Dermis blood vessel endothelial cell (primary cell): ENCODE measurements around the gene NSUN2. TPM values are rescaled to one million over a fixed set of nuclear protein-coding genes. Genes with fewer than 3 reads are reported as not detected.
"Not testable (repeated sequence)": the region's sequence is repeated elsewhere in the genome, so short reads cannot be mapped to it uniquely, and the experiment has no call there.

ENCODE experiments used
- DNase-seq: peaks from one replicate; pipeline ENCODE4 v3.0.0; 2010
- total RNA-seq: library from RNA; depleted of rRNA; stranded (reverse); fragments of >200 nt; gene quantifications from 2 replicates; pipeline ENCODE4 v1.2.3, GENCODE V29; 2014

The NSUN2 gene
- total RNA-seq, 1 donor from 2014 or later: 64.5 TPM

DNA sequence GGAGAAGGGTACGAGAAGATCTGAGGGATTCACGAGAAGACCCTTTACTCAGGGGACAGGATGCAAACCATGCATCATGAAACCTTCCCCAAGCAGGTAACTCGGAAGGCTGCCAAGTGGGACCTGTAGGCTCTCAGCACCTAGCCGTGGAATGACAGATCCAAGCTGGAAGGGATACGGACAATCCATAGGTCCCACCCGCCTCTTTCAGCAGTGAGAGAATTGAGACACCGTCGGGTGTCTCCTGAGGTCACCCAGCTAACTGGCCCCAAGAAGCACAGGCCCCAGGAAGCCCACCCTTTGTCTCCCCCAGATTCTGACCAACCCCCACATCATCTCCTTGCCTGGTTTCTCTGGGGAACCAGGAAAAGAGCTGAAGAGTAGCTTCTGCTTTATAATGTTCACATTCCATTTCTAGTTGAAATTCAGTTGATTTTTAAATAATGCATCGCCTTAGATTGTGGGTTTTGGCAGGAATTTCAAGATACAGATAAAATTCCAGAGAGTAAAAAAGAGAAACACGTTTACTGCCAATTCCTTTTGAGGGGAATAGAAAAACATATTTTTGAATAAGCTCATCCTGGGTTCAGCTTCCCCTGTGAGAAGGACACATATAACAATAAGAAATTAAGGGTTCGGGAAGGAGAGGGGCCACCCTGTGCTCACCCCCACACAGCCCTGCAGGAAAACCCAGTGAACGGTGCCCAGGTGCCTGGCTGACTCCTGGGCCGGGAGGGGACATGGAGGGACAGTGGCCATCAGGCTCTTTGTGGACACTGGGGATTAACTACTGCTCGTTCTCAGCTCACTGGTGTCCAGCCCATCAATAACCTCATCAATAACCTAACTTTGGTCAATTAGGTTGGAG is 51.1 kb downstream of the NSUN2 start:
- no peak for DNase-seq

DNA sequence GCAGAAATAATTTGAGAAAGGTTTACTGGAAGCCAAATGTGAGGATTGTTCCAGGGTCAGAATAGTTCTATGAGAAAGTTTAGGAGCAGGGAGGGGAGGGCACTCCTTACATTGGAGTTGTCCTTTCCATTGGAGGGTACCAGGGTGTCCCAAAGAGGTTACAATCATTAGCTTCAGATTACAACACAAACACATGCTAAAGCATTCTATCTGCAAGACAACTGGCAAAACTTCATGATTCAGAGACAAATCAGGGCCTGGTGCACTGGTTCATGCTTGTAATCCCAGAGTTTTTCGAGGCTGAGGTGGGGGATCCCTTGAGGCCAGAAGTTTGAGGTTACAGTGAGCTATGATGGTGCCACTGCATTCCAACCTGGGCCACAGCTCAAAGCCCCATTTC is 51.8 kb downstream of the NSUN2 start:
- no peak for DNase-seq

DNA sequence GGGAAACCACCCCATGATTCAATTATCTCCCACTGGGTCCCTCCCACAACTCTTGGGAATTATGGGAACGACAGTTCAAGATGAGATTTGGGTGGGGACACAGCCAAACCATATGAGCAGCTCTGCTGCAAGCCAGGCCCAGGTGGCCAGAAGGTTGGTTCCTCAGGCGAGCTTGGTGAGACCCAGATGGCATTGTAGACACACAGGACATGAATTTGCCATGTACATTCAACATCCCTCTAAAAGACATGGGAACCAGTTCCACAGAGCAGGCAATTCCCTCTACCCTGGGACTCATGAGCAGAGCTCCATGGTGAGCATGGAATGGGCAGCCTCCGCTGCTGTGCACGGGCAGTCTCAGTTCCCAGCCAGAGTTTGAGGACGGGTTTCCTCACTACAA is 53.3 kb downstream of the NSUN2 start:
- DNase-seq: no peak

DNA sequence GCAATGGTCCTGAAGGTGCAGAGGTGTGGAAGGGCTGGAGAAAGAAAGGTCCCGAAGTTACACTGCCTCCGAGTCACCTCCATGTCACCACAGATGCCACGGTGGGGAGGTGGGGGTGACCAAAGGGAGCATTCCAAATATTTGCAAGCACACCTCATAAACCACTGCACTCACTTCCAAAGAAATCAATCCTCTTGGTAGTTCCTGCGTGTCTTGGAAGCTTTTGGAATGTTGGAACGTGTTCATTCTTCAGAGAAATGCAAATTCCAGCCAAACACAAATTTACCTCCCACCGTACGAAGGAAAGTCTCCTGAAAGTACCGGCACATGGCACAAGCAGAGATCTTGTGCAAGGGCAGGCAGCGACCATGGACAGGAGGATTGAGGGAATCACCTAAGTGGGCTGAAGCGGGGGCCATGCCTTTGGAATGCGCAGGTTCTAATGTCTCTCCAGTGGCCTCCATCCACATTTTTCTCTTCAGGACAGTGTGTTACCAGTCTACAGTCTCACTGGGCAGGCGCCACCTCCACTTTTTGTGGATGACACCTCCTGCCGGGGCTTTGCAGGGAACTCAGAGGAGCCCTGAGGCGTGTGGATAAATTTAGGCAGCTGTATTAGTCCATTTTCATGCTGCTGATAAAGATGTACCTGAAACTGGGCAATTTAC is 54.0 kb downstream of the NSUN2 start:
- DNase-seq: no peak

DNA sequence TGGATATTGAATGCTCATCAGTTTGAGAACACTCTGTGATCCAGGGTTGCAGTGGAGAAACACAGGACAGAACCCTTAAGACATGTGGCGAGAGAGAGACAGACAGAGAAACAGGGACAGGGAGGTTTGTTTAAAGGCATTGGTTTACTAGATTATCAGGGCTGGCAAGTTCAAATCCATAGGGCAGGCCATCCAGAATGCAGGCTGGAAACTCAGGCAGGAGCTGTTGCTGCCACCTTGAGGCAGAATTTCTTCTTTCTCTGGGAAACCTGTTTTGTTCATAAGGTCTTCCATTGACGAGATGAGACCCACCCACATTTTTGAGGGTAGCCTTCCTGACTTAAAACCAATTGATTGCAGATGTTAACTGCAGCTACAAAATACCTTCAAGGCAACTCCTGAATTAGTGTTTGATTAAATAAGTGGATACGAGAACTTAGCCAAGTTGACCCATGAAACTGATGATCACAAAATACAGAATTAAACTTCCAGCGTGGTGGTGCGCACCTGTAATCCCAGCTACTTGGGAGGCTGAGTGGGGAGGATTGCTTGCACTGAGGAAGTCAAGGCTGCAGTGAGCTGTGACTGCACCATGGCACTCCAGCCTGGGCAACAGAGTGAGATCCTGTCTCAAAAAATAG is 55.9 kb downstream of the NSUN2 start:
- peak; percentile 79 for DNase-seq

DNA sequence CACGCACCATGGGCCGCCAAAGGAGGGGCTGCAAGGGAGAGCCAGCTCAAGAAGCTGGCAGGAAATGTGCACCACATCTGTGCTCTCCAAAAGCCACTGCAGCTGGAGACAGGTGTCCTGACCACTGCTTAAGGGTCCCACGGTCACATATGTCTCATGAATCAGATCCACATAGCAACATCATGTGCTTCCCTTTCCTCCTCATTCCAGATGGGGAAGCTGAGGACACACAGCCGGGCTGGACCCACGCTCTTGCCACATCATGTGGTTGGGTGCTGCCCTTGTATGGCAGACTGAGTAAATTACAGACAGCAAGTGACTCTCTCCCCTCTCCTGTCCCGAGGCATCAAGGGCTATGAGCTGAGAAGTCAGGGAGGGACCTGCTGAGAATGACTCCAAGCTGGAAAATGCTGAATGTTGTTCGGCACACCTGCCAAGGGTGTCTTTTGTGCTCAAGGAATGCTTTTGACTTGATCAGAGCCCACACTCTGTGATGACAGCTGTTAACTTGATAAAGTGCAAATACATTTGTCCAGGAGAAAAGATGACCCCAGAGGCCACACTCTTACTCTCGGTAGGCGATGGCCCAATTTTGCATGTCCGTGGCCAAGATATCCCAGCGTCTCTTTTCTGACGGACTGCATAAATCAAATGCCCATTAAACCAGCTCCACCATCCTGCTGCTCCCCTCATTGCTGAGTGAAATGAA is 58.2 kb downstream of the NSUN2 start:
- DNase-seq: no peak

DNA sequence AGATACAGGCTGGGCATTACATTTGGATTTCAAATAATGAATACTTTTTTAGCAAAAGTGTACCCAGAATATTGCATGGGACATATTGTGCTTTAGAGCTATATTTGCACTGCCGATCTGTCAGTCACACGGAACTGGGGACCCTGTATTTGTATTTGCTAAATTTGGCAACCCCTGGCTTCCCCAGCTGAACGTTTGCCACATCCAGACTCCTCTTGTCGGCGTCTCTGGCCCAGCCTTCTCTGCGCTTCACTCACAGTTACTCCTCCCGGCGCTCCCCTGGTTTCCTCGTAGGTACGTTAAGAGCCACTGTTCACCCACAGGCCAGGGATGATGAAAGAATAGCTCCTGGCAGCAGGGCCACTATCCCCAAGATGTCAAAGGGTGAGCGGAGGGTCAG is 58.7 kb downstream of the NSUN2 start:
- DNase-seq: no peak

DNA sequence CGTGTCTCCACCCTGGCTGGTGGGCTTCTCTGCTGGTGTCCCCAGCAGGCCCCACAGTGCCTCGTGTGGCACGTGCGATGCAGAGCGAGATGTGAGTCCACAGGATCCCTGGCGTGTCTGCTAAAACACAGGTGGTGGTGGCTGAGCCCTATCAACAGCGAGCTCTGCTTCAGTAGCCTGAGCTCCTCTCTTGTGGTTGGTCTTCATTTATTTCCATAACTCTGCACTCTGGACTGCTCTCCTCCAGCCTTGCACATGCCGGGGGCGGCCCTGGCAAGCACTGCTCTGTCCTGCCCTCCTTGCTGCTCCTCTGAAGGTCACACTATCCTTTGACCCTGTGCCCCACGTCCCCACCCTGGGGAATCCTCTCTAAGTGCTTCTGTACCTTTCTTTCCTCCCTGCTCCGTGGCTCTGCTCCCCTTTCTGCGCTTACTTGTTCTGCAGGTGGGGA is 59.2 kb downstream of the NSUN2 start:
- no peak for DNase-seq

DNA sequence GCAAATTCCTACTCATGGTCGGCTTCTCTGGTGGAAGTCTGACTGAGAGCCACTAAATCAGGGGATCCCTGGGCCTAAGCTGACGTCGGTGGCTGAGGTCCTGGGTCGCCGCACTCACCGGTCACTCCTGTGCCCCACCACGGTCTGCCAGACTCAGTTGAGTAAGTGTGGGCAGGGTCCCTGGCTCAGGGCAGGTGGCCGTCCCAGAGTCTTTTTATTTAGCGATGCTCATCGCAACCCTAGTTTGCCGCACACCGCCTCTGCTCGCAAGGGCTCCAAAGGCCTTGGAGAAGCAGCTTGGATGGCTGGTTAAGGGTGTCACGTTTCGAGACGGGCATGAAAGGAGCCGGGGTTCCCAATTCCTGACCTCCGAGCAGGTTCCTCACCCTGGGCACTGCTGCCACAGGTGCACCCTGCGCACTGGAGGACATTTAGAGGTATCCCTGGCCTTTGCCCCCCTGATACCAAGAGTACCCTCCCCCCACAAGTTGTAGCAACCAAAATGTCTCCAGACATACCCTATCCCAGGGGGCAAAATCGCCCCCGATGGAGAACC is 59.9 kb downstream of the NSUN2 start:
- DNase-seq: no peak

DNA sequence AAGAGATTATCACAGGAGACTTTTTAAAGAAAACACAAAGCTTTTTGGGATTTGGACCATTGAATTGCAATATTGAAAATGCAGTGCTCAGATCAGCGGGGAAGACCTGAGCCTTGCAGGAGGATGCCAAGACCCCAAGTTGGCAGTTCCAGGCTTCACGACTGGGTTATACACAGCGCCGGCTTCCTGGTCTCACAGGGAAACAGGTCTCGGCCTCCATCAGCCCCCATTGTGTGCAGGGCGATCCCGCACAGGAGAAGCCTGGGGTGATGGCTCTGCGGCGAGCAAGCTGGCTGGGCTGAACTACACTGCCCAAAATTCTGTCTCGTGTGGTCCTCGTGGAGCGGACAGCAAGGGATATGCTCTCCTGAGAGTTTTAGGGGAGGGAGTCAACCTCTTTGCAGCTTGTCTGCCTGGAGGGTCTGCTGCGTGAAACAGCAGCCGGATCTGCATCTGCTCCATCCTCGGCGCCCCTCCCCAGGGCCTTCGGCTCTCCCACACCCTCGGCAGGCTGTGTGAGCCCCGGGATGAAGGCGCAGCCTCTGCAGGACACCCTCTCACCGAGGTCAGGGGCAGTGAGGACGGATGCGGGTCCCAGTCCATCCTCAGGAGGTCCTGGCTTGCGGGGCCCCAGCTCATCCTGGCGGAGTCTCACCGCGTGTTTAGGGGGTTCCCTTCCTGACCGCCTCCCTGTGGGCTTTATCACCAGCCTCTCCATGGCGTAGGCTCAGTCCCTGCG is 60.6 kb downstream of the NSUN2 start:
- no peak for DNase-seq

DNA sequence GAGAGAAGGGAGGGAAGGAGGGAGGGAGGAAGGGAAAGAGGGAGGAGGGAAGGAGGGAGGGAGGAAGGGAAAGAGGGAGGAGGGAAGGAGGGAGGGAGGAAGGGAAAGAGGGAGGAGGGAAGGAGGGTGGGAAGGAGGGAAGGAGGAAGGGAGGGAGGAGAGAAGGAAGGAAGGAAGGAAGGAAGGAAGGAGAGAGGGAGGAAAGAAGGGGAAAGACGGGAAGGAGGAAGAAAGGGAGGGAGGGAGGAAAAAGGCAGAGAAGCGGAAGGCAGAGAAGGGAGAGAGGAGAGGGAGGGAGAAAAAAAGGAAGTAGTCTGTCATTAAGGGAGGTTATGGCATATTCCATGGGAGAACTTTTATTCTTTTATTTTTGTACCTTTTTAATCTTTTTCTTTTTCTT is 61.2 kb downstream of the NSUN2 start:
- not testable (repeated sequence) for DNase-seq

DNA sequence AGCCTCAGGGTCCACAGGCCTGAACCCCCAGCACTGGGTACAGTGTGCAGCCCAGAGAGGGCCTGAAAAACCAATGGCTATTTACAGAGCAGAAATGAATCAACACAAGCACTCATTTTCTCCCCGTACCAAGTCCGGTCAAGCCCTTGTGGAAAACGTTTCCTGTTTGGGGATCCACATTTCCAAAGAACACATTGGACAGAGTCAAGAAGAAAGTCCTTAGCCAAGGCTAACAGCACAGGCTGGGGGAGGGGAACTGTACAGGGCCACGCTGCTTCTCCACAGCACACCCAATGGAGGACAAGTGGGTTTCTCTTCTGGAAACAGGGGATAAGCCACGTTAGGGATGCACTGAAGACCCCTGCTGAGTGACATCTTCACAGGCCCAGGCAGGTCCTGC is 62.3 kb downstream of the NSUN2 start:
- DNase-seq: no peak

DNA sequence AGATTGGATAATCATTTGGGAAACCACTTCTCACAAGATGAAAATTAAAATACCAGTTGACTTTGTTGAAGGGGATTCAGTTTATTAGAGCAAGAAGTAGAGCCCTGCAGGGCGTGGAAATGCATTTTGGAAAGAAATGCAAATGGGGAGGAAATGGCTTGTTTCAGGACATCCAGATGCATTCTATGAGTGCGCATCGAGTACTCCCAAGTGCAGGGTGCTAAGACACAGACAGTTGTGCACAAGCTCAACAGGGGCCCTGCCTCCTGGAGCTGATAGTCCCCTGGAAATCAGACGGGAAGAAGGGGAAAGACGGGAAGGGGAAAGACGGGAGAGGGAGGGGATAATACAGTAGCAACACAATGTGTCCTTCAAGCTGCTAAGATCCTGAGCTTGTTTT is 64.0 kb downstream of the NSUN2 start:
- no peak for DNase-seq

DNA sequence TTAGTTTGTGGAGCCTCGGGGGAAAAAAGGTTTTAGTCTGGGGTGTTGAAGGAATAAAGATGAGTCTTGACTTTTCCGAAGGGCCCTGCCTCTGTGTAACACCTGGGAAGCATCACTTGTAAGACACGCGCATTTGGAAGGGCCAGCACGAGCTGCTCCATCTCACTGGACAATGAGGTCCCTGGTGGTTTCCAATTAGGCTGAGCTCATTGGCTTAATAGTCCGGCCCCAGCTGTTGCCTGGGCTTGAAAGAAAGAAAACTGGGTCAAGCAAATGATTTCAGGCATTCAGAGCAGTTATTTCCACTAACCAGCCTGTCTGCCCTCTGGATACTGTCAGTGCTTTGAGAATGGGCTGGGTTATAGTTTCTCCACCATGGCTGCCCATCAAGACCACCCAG is 64.5 kb downstream of the NSUN2 start:
- no peak for DNase-seq

DNA sequence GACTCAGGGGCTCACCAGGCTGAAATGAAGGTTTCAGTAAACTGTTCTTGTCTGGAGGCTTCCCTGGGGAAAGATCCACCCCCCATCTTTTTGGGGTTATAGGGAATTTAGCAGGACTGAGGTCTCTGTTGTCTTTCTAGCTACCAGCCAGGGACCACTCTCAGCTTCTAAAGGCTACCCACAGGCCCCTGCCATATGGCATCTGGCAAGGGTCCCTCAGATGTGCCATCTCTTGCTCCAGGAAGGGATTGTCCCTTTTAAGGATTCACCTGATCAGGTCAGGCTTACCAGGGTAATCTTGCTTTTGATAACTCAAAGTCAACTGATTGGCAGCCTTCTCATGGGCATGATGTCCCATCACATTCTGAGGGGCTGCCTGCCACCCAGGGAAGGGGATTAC is 65.0 kb downstream of the NSUN2 start:
- no peak for DNase-seq

DNA sequence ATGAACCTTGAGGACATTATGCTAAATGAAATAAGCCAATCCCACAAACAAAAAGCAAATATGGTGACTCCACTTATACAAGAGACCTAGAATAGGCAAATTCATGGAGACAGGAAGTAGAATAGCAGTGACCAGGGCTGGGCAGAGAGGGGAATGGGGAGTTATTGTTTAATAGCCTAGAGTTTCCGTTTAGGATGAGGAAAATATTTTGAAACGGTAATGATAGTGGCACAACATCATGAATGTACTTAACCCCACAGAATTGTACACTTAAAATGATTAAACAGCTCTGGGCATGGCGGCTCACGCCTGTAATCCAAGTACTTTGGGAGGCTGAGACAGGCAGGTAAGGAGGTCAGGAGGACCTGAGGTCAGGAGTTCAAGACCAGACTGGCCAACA is 65.8 kb downstream of the NSUN2 start:
- no peak for DNase-seq

DNA sequence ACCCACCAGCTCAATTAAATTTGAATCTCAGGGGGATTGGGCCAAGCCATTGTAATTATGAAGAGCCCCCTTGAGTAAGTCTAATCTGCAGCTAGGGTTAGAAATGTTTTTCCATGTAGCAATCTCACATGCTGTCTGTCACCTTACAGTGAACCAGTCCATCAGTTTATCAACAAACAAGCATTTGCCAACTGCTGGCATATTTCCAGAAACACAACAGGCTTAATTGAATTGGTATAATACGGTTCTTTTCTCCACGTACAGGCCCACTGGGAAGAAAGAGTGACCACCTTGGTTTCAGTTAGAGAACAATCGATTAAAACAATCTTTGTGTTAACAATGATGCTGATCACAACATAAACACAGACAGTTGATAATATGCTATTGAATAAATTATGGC is 67.4 kb downstream of the NSUN2 start:
- no peak for DNase-seq

DNA sequence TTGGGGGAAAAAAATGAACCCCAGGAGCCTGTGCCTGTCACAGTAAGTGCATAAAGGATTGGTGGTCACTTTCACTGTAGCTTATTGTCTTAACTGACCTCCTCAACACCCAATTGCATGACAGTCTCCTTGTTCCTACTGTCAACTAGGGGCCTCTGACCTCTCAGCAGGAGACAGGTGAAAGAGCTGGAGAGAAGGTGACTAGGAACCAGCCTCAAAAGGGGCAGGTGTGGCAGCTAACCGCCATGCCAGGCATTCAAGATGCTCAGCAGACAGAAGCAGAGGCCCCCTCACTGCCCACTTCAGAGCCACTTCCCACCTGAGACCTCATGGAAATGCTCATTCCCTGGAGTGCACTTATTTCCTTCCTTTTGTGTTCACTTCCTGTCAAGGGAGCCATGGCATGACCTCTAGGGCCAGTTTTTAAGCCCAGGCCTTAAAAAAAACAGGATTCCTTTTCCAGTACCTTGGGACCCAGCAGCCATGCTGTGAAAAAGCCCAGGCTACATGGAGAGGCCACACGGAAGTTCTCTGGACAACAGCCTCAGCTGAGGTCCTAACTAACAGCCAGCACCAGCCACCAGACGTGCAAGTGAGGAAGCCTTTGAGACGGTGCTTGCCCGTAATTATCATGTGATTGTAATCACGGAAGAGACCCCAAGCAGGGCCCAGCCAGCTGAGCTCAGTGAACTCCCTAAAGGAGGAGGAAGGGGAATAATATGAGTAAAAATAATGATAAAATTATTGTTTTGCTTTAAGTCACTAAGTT is 74.9 kb downstream of the NSUN2 start:
- DNase-seq: no peak

DNA sequence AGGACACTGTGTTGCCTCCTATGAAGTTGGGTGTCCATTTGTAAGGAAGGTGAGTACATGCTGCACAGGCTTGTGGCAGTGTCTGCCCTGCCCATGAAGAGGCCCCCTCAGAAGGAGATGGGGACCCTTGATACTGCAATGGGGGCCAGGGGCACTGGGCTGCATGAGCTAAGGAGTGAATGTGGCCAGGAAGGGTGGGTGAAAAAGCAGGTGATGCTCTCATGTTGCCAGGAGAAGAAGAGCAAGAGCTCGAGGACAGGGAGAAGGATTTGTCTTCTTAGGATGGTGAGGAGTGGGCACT is 76.1 kb downstream of the NSUN2 start:
- no peak for DNase-seq

DNA sequence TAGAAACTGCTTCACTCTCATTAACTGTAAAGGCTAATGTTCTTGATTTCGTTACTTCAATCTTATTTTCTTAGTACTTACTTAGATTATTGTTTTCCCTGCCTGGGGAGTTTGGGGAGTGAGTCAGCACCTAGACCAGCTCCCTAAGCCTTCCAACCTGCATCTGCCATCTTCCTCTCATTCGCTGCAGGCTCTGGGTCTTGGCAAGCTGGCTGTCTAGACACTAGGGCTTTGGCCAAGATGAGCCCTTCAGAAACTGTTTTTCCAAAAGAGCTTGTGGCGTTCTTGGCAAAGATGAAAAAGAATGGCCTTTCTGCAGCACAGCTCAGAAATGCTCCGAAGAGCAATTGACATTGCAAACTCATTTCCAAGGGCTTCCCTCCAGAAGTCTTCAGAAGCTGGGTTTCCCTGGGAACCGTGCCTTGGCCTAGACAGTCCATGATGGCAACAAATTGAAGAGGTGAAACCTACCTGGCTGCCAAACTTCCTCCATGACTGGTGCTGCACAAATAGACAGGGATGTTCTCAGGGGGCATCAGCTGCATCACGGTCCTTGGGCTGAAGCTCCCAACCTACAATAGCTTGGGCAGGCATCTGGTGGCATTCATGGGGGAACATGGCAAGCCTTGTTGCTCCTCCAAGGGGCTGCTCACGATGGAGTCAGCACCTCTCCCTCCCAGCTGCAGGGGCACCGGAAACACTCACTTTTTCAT is 76.6 kb downstream of the NSUN2 start:
- DNase-seq: no peak

DNA sequence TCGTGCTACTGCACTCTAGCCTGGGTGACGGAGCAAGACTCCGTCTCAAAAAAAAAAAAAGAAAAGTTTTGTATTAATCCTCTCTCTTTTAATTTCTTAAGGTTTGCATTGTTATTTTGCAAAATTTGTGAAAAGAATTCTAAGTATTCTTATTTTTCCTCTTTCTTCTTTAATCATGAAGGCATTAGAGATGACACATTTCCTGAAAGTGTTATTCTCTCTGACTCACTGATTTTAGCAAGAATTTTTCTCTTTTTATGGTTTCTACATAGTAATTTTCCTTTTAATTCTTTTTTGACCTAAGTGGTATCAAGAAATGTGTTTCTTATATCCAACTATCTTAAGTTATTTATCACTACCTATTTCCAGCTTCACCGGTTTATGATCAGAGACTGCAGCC is 78.0 kb downstream of the NSUN2 start:
- peak; percentile 33 for DNase-seq
